WERI-Rb-1 (cell line): ENCODE results near the gene NRG3.

Experiments
- DNase-seq: peaks from one replicate; pipeline ENCODE4 v3.0.0-alpha.2; 2020
- H3K27ac ChIP-seq: fragments of 250-450 bp; sonication (Bioruptor Pico); 2 replicates; pipeline ENCODE4 v1.5.1; 2020; ENCODE audit warnings: mild to moderate bottlenecking, moderate library complexity
- H3K27me3 ChIP-seq: fragments of 250-450 bp; sonication (Bioruptor Pico); 2 replicates; pipeline ENCODE4 v1.5.1; 2021; ENCODE audit warnings: mild to moderate bottlenecking, low read depth, moderate library complexity; ENCODE audit not compliant: insufficient read depth, severe bottlenecking
- H3K36me3 ChIP-seq: fragments of 250-450 bp; sonication (Bioruptor Pico); 2 replicates; pipeline ENCODE4 v1.5.1; 2020; ENCODE audit warnings: mild to moderate bottlenecking, moderate library complexity
- H3K4me3 ChIP-seq: 2 replicates; pipeline ENCODE4 v1.5.1; 2011; ENCODE audit warnings: low read depth, mild to moderate bottlenecking, control low read depth, low read length
- H3K9me3 ChIP-seq: fragments of 250-450 bp; sonication (Bioruptor Pico); 2 replicates; pipeline ENCODE4 v1.5.1; 2021; ENCODE audit warnings: mild to moderate bottlenecking, moderate library complexity; ENCODE audit not compliant: severe bottlenecking
- CTCF ChIP-seq: IDR thresholded peaks from 2 replicates; pipeline ENCODE4 v1.5.1; 2011; ENCODE audit warnings: low read depth, mild to moderate bottlenecking, control low read depth, inconsistent platforms, low read length

NRG3 gene

GRCh38 chr10:82961864-82962263 is 1086.9 kb downstream of the NRG3 start:
- Histone ChIP-seq H3K27me3 (no peaks in the 10 kb centered on the region), H3K36me3 (no peaks in the 10 kb centered on the region), H3K9me3 (no peaks in the 10 kb centered on the region), H3K4me3 (no peak overlapping the region), H3K27ac (no peak overlapping the region)
- TF ChIP-seq CTCF: no peak
- no peak for DNase-seq

GRCh38 chr10:82966130-82966529 is 1091.1 kb downstream of the NRG3 start:
- Histone ChIP-seq H3K4me3 (no peak overlapping the region), H3K27ac (no peak overlapping the region), H3K36me3 (no peaks in the 10 kb centered on the region), H3K27me3 (no peaks in the 10 kb centered on the region), H3K9me3 (no peaks in the 10 kb centered on the region)
- DNase-seq: no peak
- no peak for TF ChIP-seq CTCF

- no peaks in the 10 kb centered on the region for H3K27me3 ChIP-seq
- DNase-seq: no peak
These were observed 1093.5 kb downstream of the NRG3 start for GRCh38 chr10:82968533-82968932.

GRCh38 chr10:82969405-82969804 is 1094.4 kb downstream of the NRG3 start:
- no peaks in the 10 kb centered on the region for H3K36me3 ChIP-seq
- no peaks in the 10 kb centered on the region for H3K9me3 ChIP-seq
- TF ChIP-seq CTCF: no peak
- H3K27me3 ChIP-seq: no peaks in the 10 kb centered on the region
- H3K27ac ChIP-seq: no peak overlapping the region
- DNase-seq: no peak
- no peak overlapping the region for H3K4me3 ChIP-seq

More at GRCh38 chr10:82968533-82968932, 1093.5 kb downstream of the NRG3 start:
- H3K9me3 ChIP-seq: no peaks in the 10 kb centered on the region
- no peak overlapping the region for H3K4me3 ChIP-seq
- no peak overlapping the region for H3K27ac ChIP-seq
- no peak for TF ChIP-seq CTCF
- no peaks in the 10 kb centered on the region for H3K36me3 ChIP-seq

GRCh38 chr10:82980321-82980720 is 1105.3 kb downstream of the NRG3 start:
- H3K27ac ChIP-seq: no peak overlapping the region
- no peaks in the 10 kb centered on the region for H3K9me3 ChIP-seq
- no peaks in the 10 kb centered on the region for H3K36me3 ChIP-seq
- no peak overlapping the region for H3K4me3 ChIP-seq
- no peaks in the 10 kb centered on the region for H3K27me3 ChIP-seq
- TF ChIP-seq CTCF: no peak
- DNase-seq: no peak

GRCh38 chr10:82981137-82981723 is 1106.2 kb downstream of the NRG3 start:
- no peaks in the 10 kb centered on the region for H3K9me3 ChIP-seq
- no peaks in the 10 kb centered on the region for H3K27me3 ChIP-seq
- no peaks in the 10 kb centered on the region for H3K36me3 ChIP-seq
- DNase-seq: peak; percentile 12
- no peak overlapping the region for H3K27ac ChIP-seq
- TF ChIP-seq CTCF: no peak
- H3K4me3 ChIP-seq: no peak overlapping the region
